GM12878 (cell line): ENCODE results near the gene SPAM1.

ENCODE experiments used
- BRCA1 ChIP-seq: IDR thresholded peaks from 2 replicates; pipeline ENCODE4 v1.6.1; 2011; ENCODE audit warnings: low read depth, low read length, improper control_type of control experiment
- CTCF ChIP-seq, 3 experiments: IDR thresholded peaks in 2 of 3; conservative IDR thresholded peaks in 1 of 3; 2 replicates each; pipeline ENCODE4 v1.5.1; 2011; ENCODE audit warnings: low read depth in 3 of 3, low read length in 3 of 3, mild to moderate bottlenecking in 3 of 3, control low read depth in 2 of 3, moderate library complexity in 2 of 3, inconsistent platforms in 1 of 3, mixed read lengths in 1 of 3; ENCODE audit not compliant: control insufficient read depth in 2 of 3, insufficient read depth in 1 of 3; ENCODE audit errors: extremely low read depth in 1 of 3
- MXI1 ChIP-seq: fragments of 150-350 bp; IDR thresholded peaks from 2 replicates; pipeline ENCODE4 v1.6.1; 2011; ENCODE audit warnings: low read depth, mild to moderate bottlenecking, inconsistent platforms, low read length, improper control_type of control experiment
- SMC3 ChIP-seq: IDR thresholded peaks from 2 replicates; pipeline ENCODE4 v1.6.1; 2011; ENCODE audit warnings: low read length, improper control_type of control experiment, borderline replicate concordance

GRCh38 chr7:123993996-123994395 is 69.0 kb downstream of the SPAM1 start:
- TF ChIP-seq MXI1 (no peak), BRCA1 (no peak), CTCF (IDR thresholded peaks at IDR 0.05 in 2 of 3, conservative IDR thresholded peaks at IDR 0.05 in 1 of 3; ENCODE audit: control insufficient read depth in 2 of 3, extremely low read depth in 1 of 3, insufficient read depth in 1 of 3, low read depth in 3 of 3, low read length in 3 of 3) (no peak), SMC3 (no peak)
